AG04450 (cell line): ENCODE results near the gene KMO. TPM values are rescaled to one million over a fixed set of nuclear protein-coding genes. Genes with fewer than 3 reads are reported as not detected.
A peak's percentile ranks its signal among the peaks of the same experiment; 100 is the strongest.

ENCODE experiments used
- CTCF ChIA-PET: fragments of 300-600, 350-600 bp; formaldehyde crosslinking; extraction: SDS; loops from one replicate; lab custom pipeline; 2022; ENCODE audit warnings: antibody characterized with exemption, inconsistent platforms; lab: Charles Lee
- POLR2A ChIA-PET: fragments of 350-600 bp; formaldehyde crosslinking; extraction: SDS; loops from one replicate; lab custom pipeline; 2021; ENCODE audit warnings: antibody characterized with exemption, inconsistent platforms; lab: Yijun Ruan, JAX
- DNase-seq: peaks from one replicate; pipeline ENCODE4 v3.0.0-alpha.2; 2011; ENCODE audit warnings: low read depth, low spot score
- H3K27ac ChIP-seq: one replicate; pipeline ENCODE4 v1.5.1; 2012; ENCODE audit warnings: low read depth, low read length, control low read depth
- H3K27me3 ChIP-seq: one replicate; pipeline ENCODE4 v1.6.0; 2012; ENCODE audit warnings: low read length; ENCODE audit not compliant: control insufficient read depth, insufficient read depth
- H3K4me3 ChIP-seq: 2 replicates; pipeline ENCODE4 v1.5.1; 2011; ENCODE audit warnings: mild to moderate bottlenecking, low read depth, low read length, control low read depth
- H3K9me3 ChIP-seq: 2 replicates; pipeline ENCODE4 v1.5.1; 2012; ENCODE audit warnings: low read length; ENCODE audit not compliant: control insufficient read depth, insufficient read depth
- CTCF ChIP-seq: IDR thresholded peaks from 2 replicates; pipeline ENCODE4 v1.5.1; 2011; ENCODE audit warnings: low read depth, low read length, control low read depth, inconsistent platforms
- polyA plus RNA-seq: library from polyadenylated mRNA; depleted of rRNA; stranded (reverse); fragments of >200 nt; gene quantifications from 2 replicates; pipeline ENCODE4 v1.2.3, GENCODE V29; 2011

Gene KMO
- polyA plus RNA-seq, 1 experiment: 0.07 TPM

GRCh38 chr1:241631674-241632073 is 99.5 kb downstream of the KMO start:
- no peaks in the 10 kb centered on the region for H3K27me3 ChIP-seq
- no peak overlapping the region for H3K27ac ChIP-seq
- no peak for TF ChIP-seq CTCF
- DNase-seq: no peak
- POLR2A ChIA-PET: no interaction called here
- CTCF ChIA-PET: interaction anchor here (5.0 kb wide), 1 partner anchor 20 kb away, joined by 45 read pairs; no protein-coding TSS in a partner anchor
- no peak overlapping the region for H3K4me3 ChIP-seq
- H3K9me3 ChIP-seq: no peaks in the 10 kb centered on the region

- DNase-seq: no peak
- H3K4me3 ChIP-seq: no peak overlapping the region
- ChIA-PET CTCF (interaction anchor here (0.7 to 5.0 kb wide), 3 partner anchors 22 to 901 kb away, joined by 3 to 45 read pairs (median 9); no protein-coding TSS in a partner anchor), POLR2A (interaction anchor here (0.6 kb wide), 1 partner anchor 220 kb away, joined by 3 read pairs; no protein-coding TSS in a partner anchor)
- H3K9me3 ChIP-seq: no peaks in the 10 kb centered on the region
- H3K27me3 ChIP-seq: no peaks in the 10 kb centered on the region
- H3K27ac ChIP-seq: no peak overlapping the region
- TF ChIP-seq CTCF: no peak
These were observed 100.8 kb downstream of the KMO start for GRCh38 chr1:241632987-241633386.

GRCh38 chr1:241635556-241636152 is 103.5 kb downstream of the KMO start:
- POLR2A ChIA-PET: interaction anchor here (0.9 kb wide), 1 partner anchor 20 kb away, joined by 3 read pairs; no protein-coding TSS in a partner anchor
- no peak for DNase-seq
- CTCF ChIA-PET: interaction anchor here (1.0 to 5.0 kb wide), 2 partner anchors 8 to 24 kb away, joined by 5 to 45 read pairs; no protein-coding TSS in a partner anchor
- Histone ChIP-seq H3K4me3 (no peak overlapping the region), H3K27ac (no peak overlapping the region), H3K27me3 (no peaks in the 10 kb centered on the region), H3K9me3 (no peaks in the 10 kb centered on the region)
- no peak for TF ChIP-seq CTCF

GRCh38 chr1:241636291-241636690 is 104.1 kb downstream of the KMO start:
- DNase-seq: no peak
- POLR2A ChIA-PET: interaction anchor here (0.9 kb wide), 1 partner anchor 21 kb away, joined by 3 read pairs; no protein-coding TSS in a partner anchor
- Histone ChIP-seq H3K4me3 (no peak overlapping the region), H3K9me3 (no peaks in the 10 kb centered on the region), H3K27me3 (no peaks in the 10 kb centered on the region), H3K27ac (no peak overlapping the region)
- no peak for TF ChIP-seq CTCF
- CTCF ChIA-PET: interaction anchor here (1.0 to 5.0 kb wide), 2 partner anchors 9 to 25 kb away, joined by 5 to 45 read pairs; no protein-coding TSS in a partner anchor

- Histone ChIP-seq H3K27me3 (no peaks in the 10 kb centered on the region), H3K9me3 (no peaks in the 10 kb centered on the region), H3K27ac (no peak overlapping the region), H3K4me3 (peak overlapping the region; percentile 95)
- POLR2A ChIA-PET: no interaction called here
- DNase-seq: no peak
- TF ChIP-seq CTCF: no peak
- CTCF ChIA-PET: interaction anchor here (0.7 to 1.3 kb wide), 3 partner anchors 10 to 210 kb away, joined by 3 to 7 read pairs (median 3); no protein-coding TSS in a partner anchor
These were observed 104.9 kb downstream of the KMO start for GRCh38 chr1:241637046-241637590.
